Tibial nerve (tissue), 4 donors: Measurements from ENCODE around the gene NTRK2. TPM values are rescaled to one million over a fixed set of nuclear protein-coding genes. Genes with fewer than 3 reads are reported as not detected.
A peak's percentile ranks its signal among the peaks of the same experiment; 100 is the strongest.

Experiments
- DNase-seq, 2 donors: peaks; one replicate each; pipeline ENCODE4 v3.0.0-alpha.2; 2019; ENCODE audit warnings: low spot score in 2 of 2
- H3K27ac ChIP-seq, 4 donors: fragments of 200-600 bp; sonication (generic) in 3 of 4; one replicate each; pipeline ENCODE4 v1.5.1; 2017 to 2019; ENCODE audit warnings: mild to moderate bottlenecking in 1 of 4
- H3K27me3 ChIP-seq, 2 donors: fragments of 200-600 bp; sonication (generic) in 1 of 2; one replicate each; pipeline versions ENCODE4 v1.5.1 to v1.6.0; 2017 to 2019
- H3K36me3 ChIP-seq, 3 donors: fragments of 200-600 bp; sonication (generic); one replicate each; pipeline ENCODE4 v1.5.1; 2018 to 2019
- H3K4me1 ChIP-seq, 4 donors: fragments of 200-600 bp; sonication (generic) in 3 of 4; one replicate each; pipeline ENCODE4 v1.5.1; 2017 to 2019
- H3K4me3 ChIP-seq, 4 donors: fragments of 200-600 bp; sonication (generic) in 3 of 4; one replicate each; pipeline ENCODE4 v1.5.1; 2017 to 2019; ENCODE audit warnings: mild to moderate bottlenecking in 1 of 4, moderate library complexity in 1 of 4
- H3K9me3 ChIP-seq, 4 donors: fragments of 200-600 bp; sonication (generic) in 3 of 4; one replicate each; pipeline ENCODE4 v1.5.1; 2017 to 2019
- EP300 ChIP-seq, 2 donors: sonication (generic); formaldehyde crosslinking; IDR thresholded peaks; one replicate each; pipeline ENCODE4 v1.6.1; 2017; ENCODE audit warnings: antibody characterized with exemption in 2 of 2, mild to moderate bottlenecking in 1 of 2
- POLR2A ChIP-seq, 2 donors: fragments of 450-650 bp; IDR thresholded peaks; one replicate each; pipeline ENCODE4 v1.6.1; 2017; ENCODE audit warnings: antibody characterized with exemption in 2 of 2, mild to moderate bottlenecking in 2 of 2, moderate library complexity in 2 of 2
- WGBS, 2 donors: methylation state at CpG; one replicate each; pipeline ENCODE4 v1.1.5; 2018; 5-methylcytosine and 5-hydroxymethylcytosine counted together
- total RNA-seq, 4 donors: library from RNA; depleted of rRNA; stranded (reverse); fragments of >200 nt; gene quantifications; one replicate each; pipeline ENCODE4 v1.1.0, GENCODE V29; 2016
- TF ChIP-seq, protein P1 (sequence below), 5 experiments: fragments of 200-600 bp in 3 of 5; fragments of 450-650 bp in 2 of 5; sonication (generic) in 3 of 5; IDR thresholded peaks; one replicate each; pipeline ENCODE4 v1.5.1; 2016 to 2019; ENCODE audit warnings: antibody characterized with exemption in 5 of 5, mild to moderate bottlenecking in 3 of 5, moderate library complexity in 2 of 5

NTRK2 gene
- total RNA-seq, 4 donors from 2014 or later = 46.7 to 83.4 (median 69.5) TPM

DNA sequence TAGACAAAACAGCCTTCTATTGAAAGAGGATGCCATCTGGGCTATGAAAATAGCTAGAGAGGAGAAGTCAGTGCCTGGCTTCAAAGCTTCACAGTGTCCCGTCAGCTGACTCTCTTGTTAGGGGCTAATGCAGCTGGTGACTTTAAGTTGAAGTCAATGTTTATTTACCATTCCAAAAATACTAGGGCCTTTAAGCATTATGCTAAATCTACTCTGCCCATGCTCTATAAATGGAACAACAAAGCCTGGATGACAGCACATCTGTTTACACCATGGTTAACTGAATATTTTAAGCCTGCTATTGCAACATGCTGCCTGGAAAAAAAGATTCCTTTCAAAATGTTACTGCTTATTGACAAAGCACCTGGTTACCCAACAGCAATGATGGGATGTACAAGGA, 309.1 kb downstream of the NTRK2 start:
- Histone ChIP-seq H3K4me3 (no peak overlapping the region), H3K36me3 (no peaks in the 10 kb centered on the region), H3K27me3 (no peaks in the 10 kb centered on the region), H3K4me1 (no peaks in the 10 kb centered on the region), H3K27ac (no peak overlapping the region), H3K9me3 (no peaks in the 10 kb centered on the region)
- WGBS, 2 donors = 100% methylated on average over 1 of the region's 1 CpG
- no peak for DNase-seq
- TF ChIP-seq, protein P1, sequence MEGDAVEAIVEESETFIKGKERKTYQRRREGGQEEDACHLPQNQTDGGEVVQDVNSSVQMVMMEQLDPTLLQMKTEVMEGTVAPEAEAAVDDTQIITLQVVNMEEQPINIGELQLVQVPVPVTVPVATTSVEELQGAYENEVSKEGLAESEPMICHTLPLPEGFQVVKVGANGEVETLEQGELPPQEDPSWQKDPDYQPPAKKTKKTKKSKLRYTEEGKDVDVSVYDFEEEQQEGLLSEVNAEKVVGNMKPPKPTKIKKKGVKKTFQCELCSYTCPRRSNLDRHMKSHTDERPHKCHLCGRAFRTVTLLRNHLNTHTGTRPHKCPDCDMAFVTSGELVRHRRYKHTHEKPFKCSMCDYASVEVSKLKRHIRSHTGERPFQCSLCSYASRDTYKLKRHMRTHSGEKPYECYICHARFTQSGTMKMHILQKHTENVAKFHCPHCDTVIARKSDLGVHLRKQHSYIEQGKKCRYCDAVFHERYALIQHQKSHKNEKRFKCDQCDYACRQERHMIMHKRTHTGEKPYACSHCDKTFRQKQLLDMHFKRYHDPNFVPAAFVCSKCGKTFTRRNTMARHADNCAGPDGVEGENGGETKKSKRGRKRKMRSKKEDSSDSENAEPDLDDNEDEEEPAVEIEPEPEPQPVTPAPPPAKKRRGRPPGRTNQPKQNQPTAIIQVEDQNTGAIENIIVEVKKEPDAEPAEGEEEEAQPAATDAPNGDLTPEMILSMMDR (IDR thresholded peaks at IDR 0.05) = no peak
- TF ChIP-seq EP300 (IDR thresholded peaks at IDR 0.05) (no peak), POLR2A (IDR thresholded peaks at IDR 0.05) (no peak)

DNA sequence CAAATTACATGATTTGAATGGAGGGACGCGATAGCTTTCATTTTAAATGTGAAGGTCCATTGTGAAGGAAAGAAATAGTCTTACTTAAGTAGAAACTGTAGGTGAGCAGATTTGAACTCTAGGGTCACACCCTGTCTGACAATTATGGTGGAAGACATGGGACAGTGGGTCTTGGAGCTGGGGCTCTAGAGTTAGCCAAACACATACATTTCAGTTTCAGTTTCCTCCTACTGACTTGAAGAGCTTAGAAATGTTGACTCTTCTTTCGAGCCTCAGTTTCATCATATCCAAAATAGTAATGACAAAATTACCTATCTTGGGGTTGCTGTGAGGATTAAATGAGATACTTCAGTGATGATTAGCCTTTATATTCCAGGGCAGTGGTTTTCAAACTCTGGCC, 314.2 kb downstream of the NTRK2 start:
- no peaks in the 10 kb centered on the region for H3K9me3 ChIP-seq
- DNase-seq = no peak
- H3K4me3 ChIP-seq = no peak overlapping the region
- no peaks in the 10 kb centered on the region for H3K27me3 ChIP-seq
- 93% methylated on average over 3 of the region's 3 CpGs for WGBS, 2 donors
- H3K36me3 ChIP-seq = no peaks in the 10 kb centered on the region
- no peaks in the 10 kb centered on the region for H3K4me1 ChIP-seq
- H3K27ac ChIP-seq = no peak overlapping the region
- TF ChIP-seq POLR2A (IDR thresholded peaks at IDR 0.05) = no peak
- TF ChIP-seq, protein P1 (IDR thresholded peaks at IDR 0.05) = no peak
- no peak for TF ChIP-seq EP300 (IDR thresholded peaks at IDR 0.05)

DNA sequence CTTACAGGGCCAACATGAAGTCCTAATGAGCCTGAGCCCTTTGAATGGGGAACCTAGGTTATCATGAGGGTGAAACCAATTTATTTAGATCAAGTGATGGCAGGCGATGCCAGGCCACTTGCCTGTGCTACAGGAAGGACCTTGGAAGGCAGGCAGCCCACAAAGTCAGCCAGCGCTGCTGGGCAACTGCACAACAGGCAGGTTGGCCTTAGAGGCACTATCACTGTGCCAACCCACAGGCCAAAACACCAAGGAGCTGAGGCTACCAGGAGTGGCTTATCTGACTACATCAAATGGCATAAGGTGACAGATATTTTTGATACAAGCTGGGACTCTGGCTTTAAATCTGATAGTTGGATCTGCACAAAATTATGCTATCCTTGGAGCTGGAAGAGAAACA, 319.1 kb downstream of the NTRK2 start:
- Histone ChIP-seq H3K4me1 (peaks cover 0 to 10% (median 10%) of the 10 kb centered on the region in 4 donors), H3K36me3 (no peaks in the 10 kb centered on the region), H3K4me3 (no peak overlapping the region), H3K9me3 (no peaks in the 10 kb centered on the region), H3K27ac (peak overlapping the region in 2 of 4 donors; percentile 82 to 87), H3K27me3 (no peaks in the 10 kb centered on the region)
- DNase-seq = no peak
- TF ChIP-seq POLR2A (IDR thresholded peaks at IDR 0.05) (no peak), EP300 (IDR thresholded peaks at IDR 0.05) (no peak)
- TF ChIP-seq, protein P1 (IDR thresholded peaks at IDR 0.05) = no peak
- 67 to 77% methylated on average over 2 of the region's 2 CpGs for WGBS, 2 donors

DNA sequence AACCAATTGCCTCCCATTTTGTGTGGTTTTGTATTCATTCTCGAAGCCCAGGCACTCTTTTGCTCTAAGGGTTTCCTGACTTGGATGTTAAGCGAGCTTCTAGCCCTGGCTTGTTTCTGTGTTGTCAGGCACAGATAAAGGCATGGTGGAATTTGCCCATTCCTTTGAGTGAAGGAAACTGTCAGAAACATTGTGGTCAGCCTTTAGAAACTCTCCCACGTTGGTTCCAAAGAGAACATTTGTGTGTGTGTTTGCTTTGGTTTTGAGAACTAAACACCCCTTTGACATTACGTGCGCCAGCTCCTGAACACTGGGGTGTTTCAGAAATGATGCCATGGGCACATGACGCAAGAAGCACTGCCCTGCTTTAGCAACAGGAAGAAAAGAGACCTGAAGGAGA, 320.9 kb downstream of the NTRK2 start:
- no peak overlapping the region for H3K4me3 ChIP-seq
- H3K9me3 ChIP-seq = no peaks in the 10 kb centered on the region
- H3K4me1 ChIP-seq = peaks cover 0 to 15% (median 10%) of the 10 kb centered on the region in 4 donors
- TF ChIP-seq EP300 (IDR thresholded peaks at IDR 0.05) = peak; percentile 76 to 91
- TF ChIP-seq, protein P1 (IDR thresholded peaks at IDR 0.05) = no peak
- no peak for TF ChIP-seq POLR2A (IDR thresholded peaks at IDR 0.05)
- H3K36me3 ChIP-seq = no peaks in the 10 kb centered on the region
- WGBS, 2 donors = 44 to 49% methylated on average over 6 of the region's 6 CpGs
- no peaks in the 10 kb centered on the region for H3K27me3 ChIP-seq
- H3K27ac ChIP-seq = peak overlapping the region; percentile 33 to 95 (median 79)
- no peak for DNase-seq

DNA sequence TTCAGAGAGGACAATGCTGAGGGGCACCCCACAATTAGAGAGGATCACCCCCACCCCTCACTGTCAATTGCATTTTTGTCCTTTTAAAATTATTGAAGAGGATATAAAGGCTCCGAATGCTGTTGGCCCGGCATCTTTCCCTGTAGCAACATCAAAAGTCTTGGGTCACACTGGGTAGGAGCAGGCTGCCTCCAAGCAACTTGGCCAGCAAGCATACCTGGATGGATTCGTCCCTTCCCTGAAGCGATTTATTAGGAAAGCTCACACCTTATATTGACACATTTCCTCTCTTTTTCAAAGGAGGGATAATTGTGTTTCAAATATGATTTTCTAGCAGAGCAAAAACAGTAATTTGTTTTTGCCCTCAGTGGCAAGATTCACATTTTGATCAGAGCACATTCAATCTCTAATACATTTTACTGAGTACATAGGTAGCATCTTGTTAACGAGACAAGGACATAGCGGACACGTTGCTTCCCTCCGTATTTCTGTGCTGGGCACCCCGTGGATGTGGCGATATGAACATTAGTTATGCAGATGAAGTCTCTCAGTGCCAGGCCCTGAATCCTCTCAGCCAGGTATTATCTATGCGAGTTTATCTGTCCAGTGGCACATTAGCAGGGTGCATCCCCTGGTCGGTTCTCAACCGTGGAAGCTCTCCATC, 321.5 kb downstream of the NTRK2 start:
- Histone ChIP-seq H3K4me1 (peaks cover 0 to 15% (median 10%) of the 10 kb centered on the region in 4 donors), H3K27ac (peak overlapping the region; percentile 31 to 95 (median 74)), H3K36me3 (no peaks in the 10 kb centered on the region), H3K27me3 (no peaks in the 10 kb centered on the region), H3K4me3 (no peak overlapping the region), H3K9me3 (no peaks in the 10 kb centered on the region)
- no peak for DNase-seq
- WGBS, 2 donors = 83 to 86% methylated on average over 13 of the region's 13 CpGs
- TF ChIP-seq POLR2A (IDR thresholded peaks at IDR 0.05) (no peak), EP300 (IDR thresholded peaks at IDR 0.05) (no peak)
- TF ChIP-seq, protein P1 (IDR thresholded peaks at IDR 0.05) = no peak
